ENCODE measurements around the gene FCRL6. TPM values are rescaled to one million over a fixed set of nuclear protein-coding genes. Genes with fewer than 3 reads are reported as not detected.

The FCRL6 gene
- total RNA-seq, 1 donor from 2014 or later, result not detected

DNA sequence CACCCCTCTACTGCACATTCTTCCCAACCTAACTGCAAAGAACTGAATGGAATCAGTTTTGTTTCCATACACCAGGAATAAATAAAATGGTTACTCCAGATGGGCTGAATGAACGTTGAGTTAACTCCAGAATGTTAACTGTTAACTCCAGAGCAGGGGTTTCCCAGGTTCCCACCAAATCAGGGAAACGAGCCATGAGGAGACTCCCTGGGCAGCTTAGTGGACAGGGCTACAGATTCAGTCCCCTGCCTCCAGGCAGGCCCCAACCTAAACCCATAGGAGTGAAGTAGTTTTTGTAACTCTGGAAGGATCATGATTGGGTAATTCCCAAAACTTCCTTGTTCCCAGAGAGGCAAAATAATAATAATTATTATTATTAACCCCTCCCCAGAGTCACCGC is 46.2 kb downstream of the FCRL6 start:
- H3K27ac ChIP-seq, result no peak overlapping the region
- no peak overlapping the region for H3K4me3 ChIP-seq
- DNase-seq (ENCODE audit: low spot score), result no peak
- no peaks in the 10 kb centered on the region for H3K79me2 ChIP-seq (ENCODE audit: low read depth)
- Mint-ChIP-seq H3K4me1 (peaks cover 4% of the 10 kb centered on the region), H3K36me3 (no peaks in the 10 kb centered on the region), H3K27ac (no peak overlapping the region), H3K9me3 (no peaks in the 10 kb centered on the region), H3K27me3 (ENCODE audit: insufficient read depth, low read depth) (peaks cover 25% of the 10 kb centered on the region), H3K4me3 (no peak overlapping the region)
- no peak overlapping the region for H3K9ac ChIP-seq
- H3K36me3 ChIP-seq, result no peaks in the 10 kb centered on the region
- no peaks in the 10 kb centered on the region for H3K4me1 ChIP-seq
- no peaks in the 10 kb centered on the region for H4K20me1 ChIP-seq (ENCODE audit: low read depth)
- H3K9me3 ChIP-seq (ENCODE audit: low read depth), result no peaks in the 10 kb centered on the region
- no peak overlapping the region for H3K4me2 ChIP-seq
- H2AFZ ChIP-seq (replicated peaks), result no peak overlapping the region
- no peaks in the 10 kb centered on the region for H3F3A ChIP-seq (ENCODE audit: low read depth)
- TF ChIP-seq EZH2phosphoT487 (IDR thresholded peaks at IDR 0.05) (no peak), EZH2 (IDR thresholded peaks at IDR 0.05) (no peak), CTCF (IDR thresholded peaks at IDR 0.05) (no peak)
- H3K27me3 ChIP-seq, result peaks cover 23% of the 10 kb centered on the region

GRCh38 chr1:159849626-159850366 is 47.6 kb downstream of the FCRL6 start:
- Histone ChIP-seq H3K27ac (no peak overlapping the region), H3F3A (ENCODE audit: low read depth) (no peaks in the 10 kb centered on the region), H3K4me1 (peaks cover 10% of the 10 kb centered on the region), H3K36me3 (no peaks in the 10 kb centered on the region), H3K9ac (no peak overlapping the region), H3K4me3 (no peak overlapping the region), H3K4me2 (no peak overlapping the region), H2AFZ (replicated peaks) (no peak overlapping the region), H3K79me2 (ENCODE audit: low read depth) (no peaks in the 10 kb centered on the region), H4K20me1 (ENCODE audit: low read depth) (no peaks in the 10 kb centered on the region), H3K27me3 (peaks cover 37% of the 10 kb centered on the region), H3K9me3 (ENCODE audit: low read depth) (no peaks in the 10 kb centered on the region)
- no peaks in the 10 kb centered on the region for H3K9me3 Mint-ChIP-seq
- peaks cover 10% of the 10 kb centered on the region for H3K4me1 Mint-ChIP-seq
- peaks cover 29% of the 10 kb centered on the region for H3K27me3 Mint-ChIP-seq (ENCODE audit: insufficient read depth, low read depth)
- no peak overlapping the region for H3K4me3 Mint-ChIP-seq
- no peak for TF ChIP-seq CTCF (IDR thresholded peaks at IDR 0.05)
- no peak for TF ChIP-seq EZH2phosphoT487 (IDR thresholded peaks at IDR 0.05)
- no peak for TF ChIP-seq EZH2 (IDR thresholded peaks at IDR 0.05)
- no peak for DNase-seq (ENCODE audit: low spot score)
- H3K27ac Mint-ChIP-seq, result no peak overlapping the region
- no peaks in the 10 kb centered on the region for H3K36me3 Mint-ChIP-seq

DNA sequence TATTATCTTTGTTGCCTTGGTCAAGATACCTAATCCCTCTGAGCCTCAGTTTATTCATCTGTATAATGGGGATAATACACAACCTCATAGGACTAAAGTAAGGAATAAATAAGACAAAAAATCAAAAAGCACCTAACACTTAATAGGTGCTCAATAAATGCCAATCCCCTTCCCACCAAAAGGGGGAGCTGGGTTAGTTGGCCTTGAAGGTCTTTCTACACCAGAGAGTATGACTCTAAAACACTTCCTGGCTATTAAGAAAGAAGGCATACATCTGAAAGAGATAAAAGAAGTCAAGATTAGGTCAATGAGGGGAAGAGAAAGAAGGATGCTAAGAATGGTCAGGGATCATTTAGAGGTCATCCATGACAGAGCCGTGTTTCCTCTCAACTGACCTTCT is 49.2 kb downstream of the FCRL6 start:
- H3K27me3 ChIP-seq, result peaks cover 53% of the 10 kb centered on the region
- TF ChIP-seq EZH2 (IDR thresholded peaks at IDR 0.05) (no peak), EZH2phosphoT487 (IDR thresholded peaks at IDR 0.05) (no peak), CTCF (IDR thresholded peaks at IDR 0.05) (no peak)
- no peaks in the 10 kb centered on the region for H3K36me3 ChIP-seq
- no peaks in the 10 kb centered on the region for H3F3A ChIP-seq (ENCODE audit: low read depth)
- H3K9me3 ChIP-seq (ENCODE audit: low read depth), result no peaks in the 10 kb centered on the region
- peaks cover 10% of the 10 kb centered on the region for H3K4me1 ChIP-seq
- no peak overlapping the region for H3K4me2 ChIP-seq
- H3K9me3 Mint-ChIP-seq, result no peaks in the 10 kb centered on the region
- DNase-seq (ENCODE audit: low spot score), result no peak
- H3K4me1 Mint-ChIP-seq, result peaks cover 10% of the 10 kb centered on the region
- H3K27me3 Mint-ChIP-seq (ENCODE audit: insufficient read depth, low read depth), result peaks cover 36% of the 10 kb centered on the region
- no peak overlapping the region for H3K27ac Mint-ChIP-seq
- H3K27ac ChIP-seq, result no peak overlapping the region
- no peaks in the 10 kb centered on the region for H4K20me1 ChIP-seq (ENCODE audit: low read depth)
- H3K4me3 Mint-ChIP-seq, result no peak overlapping the region
- H3K79me2 ChIP-seq (ENCODE audit: low read depth), result no peaks in the 10 kb centered on the region
- no peak overlapping the region for H2AFZ ChIP-seq (replicated peaks)
- no peaks in the 10 kb centered on the region for H3K36me3 Mint-ChIP-seq
- no peak overlapping the region for H3K9ac ChIP-seq
- H3K4me3 ChIP-seq, result no peak overlapping the region
